ENCODE results near the gene CGREF1.

CGREF1 gene

DNA sequence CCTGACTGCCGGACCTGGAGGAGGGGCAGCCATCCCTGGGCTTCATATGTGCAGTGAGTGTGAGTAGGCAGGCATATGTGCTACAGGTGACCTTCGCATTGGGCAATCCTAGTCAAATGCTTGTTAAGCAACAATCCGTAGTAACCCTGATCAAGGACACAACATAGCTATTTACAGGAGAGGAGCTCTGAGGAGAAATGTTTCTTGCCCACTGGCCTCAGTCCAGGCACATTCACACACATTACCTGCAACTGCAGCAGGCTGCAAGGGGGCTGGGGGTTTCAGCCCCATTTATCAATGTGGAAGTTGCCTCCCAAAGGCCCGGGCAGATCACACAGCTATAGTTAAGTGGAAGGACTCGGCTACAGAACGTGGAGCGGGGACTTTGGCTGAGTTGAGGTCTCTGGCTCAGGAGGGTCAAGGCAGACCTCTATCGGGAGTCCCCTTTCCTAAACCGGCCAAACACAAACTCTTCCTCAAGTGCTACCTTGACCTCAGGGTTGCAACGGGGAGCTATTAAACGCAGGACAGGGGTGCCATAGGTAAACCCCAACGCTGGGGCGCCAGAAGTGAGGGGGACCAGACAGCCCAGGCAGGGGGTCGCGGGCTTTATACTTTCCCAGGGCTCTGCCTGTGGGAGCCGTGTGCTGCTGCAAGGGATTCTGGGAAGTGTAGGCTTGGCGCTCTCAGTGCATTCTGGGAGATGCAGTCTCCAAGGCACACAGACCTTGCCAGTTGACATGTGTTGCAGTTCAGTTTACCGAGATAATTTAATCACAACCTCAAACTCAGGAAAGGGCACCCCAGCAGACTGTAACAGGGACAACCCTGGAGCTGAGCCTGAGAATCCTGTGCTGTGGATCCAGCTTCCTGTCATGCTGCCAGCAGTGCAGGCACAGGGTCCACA is 22.9 kb downstream of the CGREF1 start:
- DNase-seq (ENCODE audit: low spot score), result no peak

DNA sequence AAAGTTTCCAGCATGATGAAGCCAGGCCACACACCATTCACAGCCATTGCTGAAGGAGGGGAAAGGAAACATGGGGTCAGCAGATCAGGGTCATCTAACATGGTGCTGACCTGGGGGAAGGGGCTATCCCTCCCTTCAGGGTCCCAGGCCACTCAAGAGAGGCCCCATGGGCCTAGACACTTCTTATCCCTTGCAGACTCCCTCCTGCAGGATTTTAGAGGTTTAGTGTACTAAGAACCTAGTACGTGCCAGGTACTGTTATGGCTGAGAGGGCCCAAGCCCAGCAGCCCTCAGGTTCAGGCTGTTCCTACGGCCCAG is 23.5 kb downstream of the CGREF1 start:
- Histone ChIP-seq H3K9me3 (replicated peaks in 1 of 2; ENCODE audit: control insufficient read depth in 2 of 2, insufficient read depth in 1 of 2, low read depth in 1 of 2, low read length in 2 of 2) (no peaks in the 10 kb centered on the region), H3K79me1 (ENCODE audit: low read depth, low read length) (no peaks in the 10 kb centered on the region), H2BK5ac (ENCODE audit: low read length) (no peak overlapping the region), H2AFZ (ENCODE audit: low read length) (peak overlapping the region; percentile 94), H3K4me2 (ENCODE audit: insufficient read depth, low read length, poor library complexity, severe bottlenecking) (no peak overlapping the region), H3K27me3 (ENCODE audit: control insufficient read depth in 3 of 3, insufficient read depth in 3 of 3, low read depth in 1 of 3, low read length in 3 of 3) (no peaks in the 10 kb centered on the region), H3K23ac (ENCODE audit: low read depth, low read length, poor library complexity) (no peak overlapping the region), H3K4me1 (ENCODE audit: control insufficient read depth in 2 of 2, insufficient read depth in 1 of 2, low read depth in 1 of 2, low read length in 2 of 2) (peaks cover 0 to 4% of the 10 kb centered on the region in 2 donors), H3K14ac (ENCODE audit: low read length) (no peak overlapping the region), H2AK5ac (ENCODE audit: low read depth, low read length) (no peak overlapping the region), H3K27ac (replicated peaks; ENCODE audit: low read length) (no peak overlapping the region), H2BK12ac (ENCODE audit: low read length) (no peak overlapping the region), H4K8ac (ENCODE audit: low read depth, low read length) (peak overlapping the region; percentile 75), H4K91ac (ENCODE audit: low read depth, low read length, poor library complexity) (no peak overlapping the region), H2BK120ac (ENCODE audit: low read depth, low read length) (no peak overlapping the region), H3K4me3 (ENCODE audit: low read length in 2 of 2) (peak overlapping the region in 1 of 2 donors; percentile 5), H3K18ac (ENCODE audit: low read length) (no peak overlapping the region), H3K9ac (ENCODE audit: low read depth, low read length, poor library complexity) (no peak overlapping the region), H2BK15ac (ENCODE audit: low read length) (no peak overlapping the region), H3K4ac (ENCODE audit: low read length) (no peak overlapping the region), H3K36me3 (replicated peaks in 1 of 2; ENCODE audit: control insufficient read depth in 2 of 2, insufficient read depth in 2 of 2, low read length in 2 of 2) (peaks cover 0 to 1% of the 10 kb centered on the region in 2 donors)
- no peak for DNase-seq (ENCODE audit: low spot score)
- WGBS, 2 donors (ENCODE audit: extremely low coverage in 2 of 2, insufficient read length in 2 of 2, insufficient replicate concordance in 1 of 2), result no CpG with 5 or more reads among the region's 2 CpGs

More for the DNA sequence above, 22.9 kb downstream of the CGREF1 start:
- H2BK5ac ChIP-seq (ENCODE audit: low read length), result no peak overlapping the region
- no peak overlapping the region for H3K4ac ChIP-seq (ENCODE audit: low read length)
- no peak overlapping the region for H3K14ac ChIP-seq (ENCODE audit: low read length)
- no peaks in the 10 kb centered on the region for H3K9me3 ChIP-seq (replicated peaks in 1 of 2; ENCODE audit: control insufficient read depth in 2 of 2, insufficient read depth in 1 of 2, low read depth in 1 of 2, low read length in 2 of 2)
- peaks cover 0 to 1% of the 10 kb centered on the region in 2 donors for H3K36me3 ChIP-seq (replicated peaks in 1 of 2; ENCODE audit: control insufficient read depth in 2 of 2, insufficient read depth in 2 of 2, low read length in 2 of 2)
- H3K23ac ChIP-seq (ENCODE audit: low read depth, low read length, poor library complexity), result no peak overlapping the region
- H3K4me2 ChIP-seq (ENCODE audit: insufficient read depth, low read length, poor library complexity, severe bottlenecking), result peak overlapping the region; percentile 59
- H2BK120ac ChIP-seq (ENCODE audit: low read depth, low read length), result no peak overlapping the region
- H3K4me3 ChIP-seq (ENCODE audit: low read length in 2 of 2), result peak overlapping the region; percentile 5 to 32
- peaks cover 0 to 4% of the 10 kb centered on the region in 2 donors for H3K4me1 ChIP-seq (ENCODE audit: control insufficient read depth in 2 of 2, insufficient read depth in 1 of 2, low read depth in 1 of 2, low read length in 2 of 2)
- H4K91ac ChIP-seq (ENCODE audit: low read depth, low read length, poor library complexity), result no peak overlapping the region
- peak overlapping the region; percentile 75 for H4K8ac ChIP-seq (ENCODE audit: low read depth, low read length)
- peak overlapping the region; percentile 49 for H2AK5ac ChIP-seq (ENCODE audit: low read depth, low read length)
- no peaks in the 10 kb centered on the region for H3K27me3 ChIP-seq (ENCODE audit: control insufficient read depth in 3 of 3, insufficient read depth in 3 of 3, low read depth in 1 of 3, low read length in 3 of 3)
- H3K79me1 ChIP-seq (ENCODE audit: low read depth, low read length), result no peaks in the 10 kb centered on the region
- H3K27ac ChIP-seq (replicated peaks; ENCODE audit: low read length), result no peak overlapping the region
- H3K9ac ChIP-seq (ENCODE audit: low read depth, low read length, poor library complexity), result no peak overlapping the region
- peak overlapping the region; percentile 39 for H3K18ac ChIP-seq (ENCODE audit: low read length)
- H2BK12ac ChIP-seq (ENCODE audit: low read length), result no peak overlapping the region
- H2BK15ac ChIP-seq (ENCODE audit: low read length), result no peak overlapping the region
- no CpG with 5 or more reads among the region's 18 CpGs for WGBS, 2 donors (ENCODE audit: extremely low coverage in 2 of 2, insufficient read length in 2 of 2, insufficient replicate concordance in 1 of 2)
- H2AFZ ChIP-seq (ENCODE audit: low read length), result peak overlapping the region; percentile 94

DNA sequence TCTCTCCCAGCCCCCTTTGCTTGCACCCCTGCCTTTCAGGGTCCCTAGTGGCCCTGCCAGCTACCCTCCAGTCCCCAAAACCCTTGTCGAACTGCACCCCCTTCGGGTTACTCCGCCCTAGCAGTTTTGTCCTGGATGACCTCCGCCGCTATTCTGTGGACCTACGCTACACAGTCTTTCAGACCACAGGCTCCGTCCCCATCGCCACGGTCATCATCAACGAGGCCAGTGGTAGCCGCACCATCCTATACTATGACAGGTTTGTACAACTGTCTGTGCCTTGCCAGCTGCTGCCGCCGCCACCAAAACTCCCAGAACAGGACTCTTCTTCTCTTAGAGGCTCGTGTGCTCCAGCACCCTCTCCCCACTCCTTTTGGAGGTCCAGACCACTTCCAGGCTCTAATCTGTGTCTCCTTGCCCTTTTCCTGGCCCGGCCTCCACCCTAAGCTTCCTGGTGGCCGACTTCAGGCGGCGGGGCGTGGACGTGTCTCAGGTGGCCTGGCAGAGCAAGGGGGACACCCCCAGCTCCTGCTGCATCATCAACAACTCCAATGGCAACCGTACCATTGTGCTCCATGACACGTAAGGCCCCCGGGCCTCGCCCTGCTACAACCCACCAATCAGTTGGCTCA is 24.5 kb downstream of the CGREF1 start:
- no CpG with 5 or more reads among the region's 24 CpGs for WGBS, 2 donors (ENCODE audit: extremely low coverage in 2 of 2, insufficient read length in 2 of 2, insufficient replicate concordance in 1 of 2)
- Histone ChIP-seq H3K4me2 (ENCODE audit: insufficient read depth, low read length, poor library complexity, severe bottlenecking) (no peak overlapping the region), H2BK120ac (ENCODE audit: low read depth, low read length) (no peak overlapping the region), H3K79me1 (ENCODE audit: low read depth, low read length) (no peaks in the 10 kb centered on the region), H3K9me3 (replicated peaks in 1 of 2; ENCODE audit: control insufficient read depth in 2 of 2, insufficient read depth in 1 of 2, low read depth in 1 of 2, low read length in 2 of 2) (no peaks in the 10 kb centered on the region), H2AFZ (ENCODE audit: low read length) (no peak overlapping the region), H3K4me1 (ENCODE audit: control insufficient read depth in 2 of 2, insufficient read depth in 1 of 2, low read depth in 1 of 2, low read length in 2 of 2) (peaks cover 0 to 1% of the 10 kb centered on the region in 2 donors), H2BK15ac (ENCODE audit: low read length) (no peak overlapping the region), H3K36me3 (replicated peaks in 1 of 2; ENCODE audit: control insufficient read depth in 2 of 2, insufficient read depth in 2 of 2, low read length in 2 of 2) (no peaks in the 10 kb centered on the region), H3K4ac (ENCODE audit: low read length) (no peak overlapping the region), H2BK12ac (ENCODE audit: low read length) (no peak overlapping the region), H3K23ac (ENCODE audit: low read depth, low read length, poor library complexity) (peak overlapping the region; percentile 47), H3K4me3 (ENCODE audit: low read length in 2 of 2) (no peak overlapping the region), H3K9ac (ENCODE audit: low read depth, low read length, poor library complexity) (no peak overlapping the region), H2AK5ac (ENCODE audit: low read depth, low read length) (peak overlapping the region; percentile 41), H3K27me3 (ENCODE audit: control insufficient read depth in 3 of 3, insufficient read depth in 3 of 3, low read depth in 1 of 3, low read length in 3 of 3) (no peaks in the 10 kb centered on the region), H3K14ac (ENCODE audit: low read length) (no peak overlapping the region), H3K27ac (replicated peaks; ENCODE audit: low read length) (no peak overlapping the region), H2BK5ac (ENCODE audit: low read length) (no peak overlapping the region), H4K91ac (ENCODE audit: low read depth, low read length, poor library complexity) (no peak overlapping the region), H4K8ac (ENCODE audit: low read depth, low read length) (no peak overlapping the region), H3K18ac (ENCODE audit: low read length) (no peak overlapping the region)
- no peak for DNase-seq (ENCODE audit: low spot score)

Data from neuronal stem cell (in vitro differentiated cells).